Astrocyte (in vitro differentiated cells and primary cell): ENCODE results near the gene ZNF221. TPM values are rescaled to one million over a fixed set of nuclear protein-coding genes. Genes with fewer than 3 reads are reported as not detected.

Source experiments
- DNase-seq: peaks from one replicate; pipeline ENCODE4 v3.0.0-alpha.2; 2010; ENCODE audit warnings: low read depth
- FAIRE-seq: peaks from 2 replicates; lab custom pipeline; 2011; peaks lifted over from hg19 to GRCh38; lab: Jason Lieb, UNC
- H2AFZ ChIP-seq: 2 replicates; pipeline ENCODE4 v1.6.0; 2012; ENCODE audit warnings: low read depth, low read length, inconsistent platforms
- H3K27ac ChIP-seq: 2 replicates; pipeline ENCODE4 v1.5.1; 2011; ENCODE audit warnings: low read depth, low read length, inconsistent platforms
- H3K27me3 ChIP-seq: 2 replicates; pipeline ENCODE4 v1.6.0; 2011; ENCODE audit warnings: low read length, inconsistent platforms; ENCODE audit not compliant: insufficient read depth
- H3K36me3 ChIP-seq: 2 replicates; pipeline ENCODE4 v1.5.1; 2011; ENCODE audit warnings: low read length, inconsistent platforms; ENCODE audit not compliant: insufficient read depth
- H3K4me1 ChIP-seq: 2 replicates; pipeline ENCODE4 v1.5.1; 2011; ENCODE audit warnings: low read length, inconsistent platforms; ENCODE audit not compliant: insufficient read depth
- H3K4me2 ChIP-seq: 2 replicates; pipeline ENCODE4 v1.6.0; 2012; ENCODE audit warnings: low read length, inconsistent platforms
- H3K4me3 ChIP-seq: 2 replicates; pipeline ENCODE4 v1.5.1; 2011; ENCODE audit warnings: low read depth, mild to moderate bottlenecking, low read length, inconsistent platforms; ENCODE audit not compliant: insufficient read depth
- H3K79me2 ChIP-seq: 2 replicates; pipeline ENCODE4 v1.6.0; 2012; ENCODE audit warnings: mild to moderate bottlenecking, low read length, inconsistent platforms; ENCODE audit not compliant: insufficient read depth
- H3K9ac ChIP-seq: 2 replicates; pipeline ENCODE4 v1.6.0; 2012; ENCODE audit warnings: mild to moderate bottlenecking, low read length, inconsistent platforms
- H3K9me3 ChIP-seq: 2 replicates; pipeline ENCODE4 v1.5.1; 2012; ENCODE audit warnings: low read depth, mild to moderate bottlenecking, low read length, inconsistent platforms; ENCODE audit not compliant: insufficient read depth
- H4K20me1 ChIP-seq: 2 replicates; pipeline ENCODE4 v1.6.0; 2012; ENCODE audit warnings: low read length, inconsistent platforms; ENCODE audit not compliant: insufficient read depth
- H3K27ac Mint-ChIP-seq: one replicate; pipeline ENCODE4 v1.8.0; 2021; ENCODE audit warnings: mild to moderate bottlenecking, mixed read lengths; ENCODE audit not compliant: unreplicated experiment
- H3K27me3 Mint-ChIP-seq: one replicate; pipeline ENCODE4 v1.8.0; 2021; ENCODE audit warnings: low read depth, mixed read lengths; ENCODE audit not compliant: unreplicated experiment
- H3K36me3 Mint-ChIP-seq: one replicate; pipeline ENCODE4 v1.8.0; 2021; ENCODE audit warnings: low read depth, mixed read lengths; ENCODE audit not compliant: unreplicated experiment
- H3K4me1 Mint-ChIP-seq: one replicate; pipeline ENCODE4 v1.8.0; 2021; ENCODE audit warnings: low read depth, mixed read lengths; ENCODE audit not compliant: unreplicated experiment
- H3K4me3 Mint-ChIP-seq: one replicate; pipeline ENCODE4 v1.8.0; 2021; ENCODE audit warnings: mild to moderate bottlenecking, moderate library complexity, mixed read lengths; ENCODE audit not compliant: unreplicated experiment
- H3K9me3 Mint-ChIP-seq: one replicate; pipeline ENCODE4 v1.8.0; 2021; ENCODE audit warnings: mild to moderate bottlenecking, mixed read lengths; ENCODE audit not compliant: unreplicated experiment
- EZH2 ChIP-seq: IDR thresholded peaks from 2 replicates; pipeline ENCODE4 v1.6.1; 2012; ENCODE audit warnings: mild to moderate bottlenecking, low read length, inconsistent platforms; ENCODE audit not compliant: insufficient read depth
- total RNA-seq: library from RNA; stranded (reverse); gene quantifications from 2 replicates; pipeline ENCODE4 v1.2.1, GENCODE V29; 2021
- TF ChIP-seq, protein P1 (sequence below): IDR thresholded peaks from 2 replicates; pipeline ENCODE4 v1.5.1; 2011; ENCODE audit warnings: low read depth, mild to moderate bottlenecking, inconsistent platforms, low read length, moderate library complexity; ENCODE audit not compliant: insufficient read depth

Gene ZNF221
- total RNA-seq, 1 donor from 2014 or later: 6.6 TPM

- H3K4me3 Mint-ChIP-seq: no peak overlapping the region
Measured at GRCh38 chr19:43908659-43909058, 42.4 kb upstream of the ZNF221 start.

DNA sequence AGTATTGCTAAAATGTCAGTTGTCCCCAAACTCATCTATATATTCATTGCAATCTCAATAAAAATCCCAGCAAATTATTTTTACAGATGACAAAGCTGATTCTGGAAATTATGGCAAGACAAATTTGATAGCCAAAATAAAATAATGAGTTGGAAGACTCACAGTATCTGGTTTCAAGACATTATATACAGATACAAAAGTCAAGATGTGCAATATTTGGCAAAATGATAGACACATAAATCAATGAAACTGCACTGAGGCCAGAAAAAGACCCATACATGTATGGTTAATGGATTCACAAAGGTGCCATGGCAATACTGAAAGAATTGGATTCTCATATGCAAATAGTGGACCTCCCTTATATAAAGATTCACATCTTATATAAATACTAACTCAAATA is 40.1 kb upstream of the ZNF221 start:
- DNase-seq: no peak
- no peaks in the 10 kb centered on the region for H3K79me2 ChIP-seq

More at GRCh38 chr19:43908659-43909058, 42.4 kb upstream of the ZNF221 start:
- Histone ChIP-seq H2AFZ (no peak overlapping the region), H3K27me3 (no peaks in the 10 kb centered on the region), H3K9ac (no peak overlapping the region), H3K4me3 (no peak overlapping the region), H3K27ac (no peak overlapping the region), H3K79me2 (no peaks in the 10 kb centered on the region), H4K20me1 (no peaks in the 10 kb centered on the region), H3K9me3 (peaks cover 16% of the 10 kb centered on the region), H3K4me2 (no peak overlapping the region), H3K36me3 (peaks cover 13% of the 10 kb centered on the region), H3K4me1 (no peaks in the 10 kb centered on the region)
- FAIRE-seq (no peak), DNase-seq (no peak)
- TF ChIP-seq, protein P1, sequence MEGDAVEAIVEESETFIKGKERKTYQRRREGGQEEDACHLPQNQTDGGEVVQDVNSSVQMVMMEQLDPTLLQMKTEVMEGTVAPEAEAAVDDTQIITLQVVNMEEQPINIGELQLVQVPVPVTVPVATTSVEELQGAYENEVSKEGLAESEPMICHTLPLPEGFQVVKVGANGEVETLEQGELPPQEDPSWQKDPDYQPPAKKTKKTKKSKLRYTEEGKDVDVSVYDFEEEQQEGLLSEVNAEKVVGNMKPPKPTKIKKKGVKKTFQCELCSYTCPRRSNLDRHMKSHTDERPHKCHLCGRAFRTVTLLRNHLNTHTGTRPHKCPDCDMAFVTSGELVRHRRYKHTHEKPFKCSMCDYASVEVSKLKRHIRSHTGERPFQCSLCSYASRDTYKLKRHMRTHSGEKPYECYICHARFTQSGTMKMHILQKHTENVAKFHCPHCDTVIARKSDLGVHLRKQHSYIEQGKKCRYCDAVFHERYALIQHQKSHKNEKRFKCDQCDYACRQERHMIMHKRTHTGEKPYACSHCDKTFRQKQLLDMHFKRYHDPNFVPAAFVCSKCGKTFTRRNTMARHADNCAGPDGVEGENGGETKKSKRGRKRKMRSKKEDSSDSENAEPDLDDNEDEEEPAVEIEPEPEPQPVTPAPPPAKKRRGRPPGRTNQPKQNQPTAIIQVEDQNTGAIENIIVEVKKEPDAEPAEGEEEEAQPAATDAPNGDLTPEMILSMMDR: no peak
- TF ChIP-seq EZH2: no peak
- Mint-ChIP-seq H3K4me1 (no peaks in the 10 kb centered on the region), H3K36me3 (peaks cover 18% of the 10 kb centered on the region), H3K9me3 (peaks cover 24% of the 10 kb centered on the region), H3K27me3 (no peaks in the 10 kb centered on the region), H3K27ac (no peak overlapping the region)

GRCh38 chr19:43913383-43913782 is 37.6 kb upstream of the ZNF221 start:
- no peak overlapping the region for H2AFZ ChIP-seq
- no peaks in the 10 kb centered on the region for H3K27me3 ChIP-seq
- no peak overlapping the region for H3K4me2 ChIP-seq
- H3K27ac ChIP-seq: no peak overlapping the region
- H3K36me3 Mint-ChIP-seq: peaks cover 57% of the 10 kb centered on the region
- peaks cover 38% of the 10 kb centered on the region for H3K9me3 ChIP-seq
- no peaks in the 10 kb centered on the region for H3K4me1 Mint-ChIP-seq
- no peaks in the 10 kb centered on the region for H3K4me1 ChIP-seq
- H3K27me3 Mint-ChIP-seq: no peaks in the 10 kb centered on the region
- no peak for FAIRE-seq
- H3K79me2 ChIP-seq: no peaks in the 10 kb centered on the region
- H3K36me3 ChIP-seq: peaks cover 54% of the 10 kb centered on the region
- no peak for DNase-seq
- no peak overlapping the region for H3K9ac ChIP-seq
- H3K4me3 ChIP-seq: no peak overlapping the region
- H3K9me3 Mint-ChIP-seq: peaks cover 42% of the 10 kb centered on the region
- H3K27ac Mint-ChIP-seq: no peak overlapping the region
- no peaks in the 10 kb centered on the region for H4K20me1 ChIP-seq
- TF ChIP-seq, protein P1: no peak
- no peak for TF ChIP-seq EZH2
- no peak overlapping the region for H3K4me3 Mint-ChIP-seq

More for the DNA sequence above, 40.1 kb upstream of the ZNF221 start:
- Histone ChIP-seq H3K9me3 (peaks cover 38% of the 10 kb centered on the region), H3K4me2 (no peak overlapping the region), H2AFZ (no peak overlapping the region), H3K9ac (no peak overlapping the region), H3K4me3 (no peak overlapping the region), H3K27ac (no peak overlapping the region), H3K36me3 (peaks cover 35% of the 10 kb centered on the region), H3K27me3 (no peaks in the 10 kb centered on the region), H4K20me1 (no peaks in the 10 kb centered on the region), H3K4me1 (no peaks in the 10 kb centered on the region)
- no peak for FAIRE-seq
- H3K9me3 Mint-ChIP-seq: peaks cover 38% of the 10 kb centered on the region
- no peak overlapping the region for H3K27ac Mint-ChIP-seq
- no peaks in the 10 kb centered on the region for H3K27me3 Mint-ChIP-seq
- TF ChIP-seq, protein P1: no peak
- no peak for TF ChIP-seq EZH2
- no peaks in the 10 kb centered on the region for H3K4me1 Mint-ChIP-seq
- H3K36me3 Mint-ChIP-seq: peaks cover 38% of the 10 kb centered on the region
- no peak overlapping the region for H3K4me3 Mint-ChIP-seq
